ENCODE measurements around the gene SEC22A. TPM values are rescaled to one million over a fixed set of nuclear protein-coding genes. Genes with fewer than 3 reads are reported as not detected.

SEC22A gene
- total and polyA plus RNA-seq, 2 of the 8 experiments (the other 6 are each of a cell fraction or from before 2014, with no cell fraction given), result 10.6 to 17.1 TPM

GRCh38 chr3:123218990-123219389 is 17.2 kb downstream of the SEC22A start:
- no peak overlapping the region for H2BK12ac ChIP-seq (ENCODE audit: low read depth, low read length)
- ChIA-PET CTCF (ENCODE audit: partially characterized antibody) (interaction anchor here (1.1 kb wide), 1 partner anchor 277 kb away, joined by 3 read pairs; no protein-coding TSS in a partner anchor), POLR2A (ENCODE audit: partially characterized antibody) (interaction anchor here (1.6 kb wide), 1 partner anchor 12 kb away, joined by 3 read pairs; no protein-coding TSS in a partner anchor)
- H4K8ac ChIP-seq (ENCODE audit: extremely low read depth, insufficient read depth, low read length), result no peak overlapping the region
- no peaks in the 10 kb centered on the region for H3K27me3 ChIP-seq (replicated peaks in 1 of 4; ENCODE audit: control insufficient read depth in 3 of 4, extremely low read depth in 1 of 4, insufficient read depth in 3 of 4, low read length in 3 of 4)
- H2AK5ac ChIP-seq (ENCODE audit: low read depth, low read length), result no peak overlapping the region
- H4K20me1 ChIP-seq (replicated peaks in 1 of 2; ENCODE audit: control insufficient read depth in 1 of 2, insufficient read depth in 2 of 2, low read length in 2 of 2), result peaks cover 0 to 2% of the 10 kb centered on the region in 2 experiments
- no peak overlapping the region for H4K91ac ChIP-seq (replicated peaks; ENCODE audit: insufficient read length, low read length)
- H2BK5ac ChIP-seq (ENCODE audit: low read depth, low read length), result no peak overlapping the region
- H2BK15ac ChIP-seq (ENCODE audit: low read length), result no peak overlapping the region
- no peak overlapping the region for H2AFZ ChIP-seq (ENCODE audit: low read length)
- FAIRE-seq (no peak), DNase-seq (ENCODE audit: low read depth in 1 of 2, low spot score in 2 of 2) (no peak)
- no peaks in the 10 kb centered on the region for H3K23me2 ChIP-seq (ENCODE audit: low read depth, low read length)
- no peak overlapping the region for H2BK120ac ChIP-seq (replicated peaks; ENCODE audit: low read depth, low read length)
- no peak for TF ChIP-seq HDAC2 (IDR thresholded peaks at IDR 0.05; ENCODE audit: borderline replicate concordance in 1 of 2, low read depth in 2 of 2, low read length in 2 of 2)
- H3K14ac ChIP-seq (ENCODE audit: insufficient read length), result no peak overlapping the region
- H3K4me1 ChIP-seq (replicated peaks in 1 of 4; ENCODE audit: control insufficient read depth in 3 of 4, insufficient read depth in 4 of 4, low read length in 3 of 4), result no peaks in the 10 kb centered on the region
- 75% methylated on average over 1 of the region's 1 CpG; no CpG with 5 or more reads in 1 of the 2 experiments for WGBS, 2 experiments (ENCODE audit: extremely low coverage in 1 of 2, insufficient coverage in 1 of 2, insufficient read length in 1 of 2, insufficient replicate concordance in 2 of 2, low coverage in 1 of 2, low lambda C conversion rate in 2 of 2, missing lambda C conversion rate in 1 of 2)
- no peak overlapping the region for H3K23ac ChIP-seq (ENCODE audit: insufficient read length)
- H3K36me3 ChIP-seq (ENCODE audit: control insufficient read depth in 2 of 4, insufficient read depth in 4 of 4, low read length in 3 of 4), result no peaks in the 10 kb centered on the region
- no peak overlapping the region for H3K4ac ChIP-seq (replicated peaks; ENCODE audit: insufficient read length, low read depth, low read length)
- H3K9ac ChIP-seq (replicated peaks in 1 of 4; ENCODE audit: extremely low read depth in 1 of 4, low read depth in 3 of 4, low read length in 3 of 4), result peak overlapping the region in 1 of 4 experiments; percentile 34; a peak in 1 of 7 replicates
- no peak overlapping the region for H3K56ac ChIP-seq (replicated peaks; ENCODE audit: insufficient read length, low read depth, low read length)
- H3K79me1 ChIP-seq (ENCODE audit: low read depth, low read length), result no peaks in the 10 kb centered on the region; the same call in 1 of the 2 replicates
- no peaks in the 10 kb centered on the region for H3K79me2 ChIP-seq (ENCODE audit: control insufficient read depth in 1 of 2, insufficient read depth in 2 of 2, low read length in 2 of 2)
- H3K4me3 ChIP-seq (ENCODE audit: extremely low read depth in 1 of 4, insufficient read depth in 2 of 4, low read depth in 3 of 4, low read length in 4 of 4), result no peak overlapping the region
- H3K4me2 ChIP-seq (ENCODE audit: insufficient read depth in 1 of 2, low read depth in 2 of 2, low read length in 2 of 2), result no peak overlapping the region
- no peak overlapping the region for H4K5ac ChIP-seq (ENCODE audit: insufficient read length, low read depth, low read length)
- H3K27ac ChIP-seq (ENCODE audit: low read depth, low read length), result no peak overlapping the region
- no peaks in the 10 kb centered on the region for H3K9me3 ChIP-seq (ENCODE audit: insufficient read depth in 2 of 2, low read depth in 1 of 2, low read length in 1 of 2)
- no peak overlapping the region for H2BK20ac ChIP-seq (ENCODE audit: low read length)
- no peak overlapping the region for H3K18ac ChIP-seq (ENCODE audit: extremely low read depth, low read length)
